Measurements from ENCODE around the gene SLC38A7. TPM values are rescaled to one million over a fixed set of nuclear protein-coding genes. Genes with fewer than 3 reads are reported as not detected.
"Not testable (repeated sequence)": the region's sequence is repeated elsewhere in the genome, so short reads cannot be mapped to it uniquely, and the experiment has no call there.

Gene SLC38A7
- total and polyA plus RNA-seq, 5 donors = 13.3 to 21.3 (median 18.8) TPM

GRCh38 chr16:58717994-58718393, 33.4 kb upstream of the SLC38A7 start:
- H3K4me3 ChIP-seq (ENCODE audit: low read length) = no peak overlapping the region
- H3K9me3 ChIP-seq (ENCODE audit: control insufficient read depth, low read length) = no peaks in the 10 kb centered on the region
- no peaks in the 10 kb centered on the region for H3K4me1 ChIP-seq (ENCODE audit: control insufficient read depth, insufficient read depth, low read length)
- intact Hi-C loops (cut with DNase I) = no loop called here
- WGBS = 81% methylated on average over 13 of the region's 13 CpGs
- no peaks in the 10 kb centered on the region for H3K27me3 ChIP-seq (ENCODE audit: control insufficient read depth, insufficient read depth)
- DNase-seq = no peak
- no peak for ATAC-seq
- no peak overlapping the region for H3K27ac ChIP-seq (ENCODE audit: low read length)

- H3K9me3 ChIP-seq (ENCODE audit: control insufficient read depth, low read length) = no peaks in the 10 kb centered on the region
- H3K4me1 ChIP-seq (ENCODE audit: control insufficient read depth, insufficient read depth, low read length) = no peaks in the 10 kb centered on the region
- no peaks in the 10 kb centered on the region for H3K27me3 ChIP-seq (ENCODE audit: control insufficient read depth, insufficient read depth)
- DNase-seq (no peak), ATAC-seq (peak in 1 of 2 donors; percentile 25)
- H3K27ac ChIP-seq (ENCODE audit: low read length) = no peak overlapping the region
- intact Hi-C loops (cut with DNase I) = no loop called here
- H3K4me3 ChIP-seq (ENCODE audit: low read length) = no peak overlapping the region
- 93% methylated on average over 8 of the region's 8 CpGs for WGBS
These were observed 31.9 kb upstream of the SLC38A7 start for GRCh38 chr16:58716468-58716867.

- Histone ChIP-seq H3K27me3 (ENCODE audit: control insufficient read depth, insufficient read depth) (no peaks in the 10 kb centered on the region), H3K4me3 (ENCODE audit: low read length) (no peak overlapping the region), H3K27ac (ENCODE audit: low read length) (no peak overlapping the region), H3K4me1 (ENCODE audit: control insufficient read depth, insufficient read depth, low read length) (no peaks in the 10 kb centered on the region), H3K9me3 (ENCODE audit: control insufficient read depth, low read length) (no peaks in the 10 kb centered on the region)
- WGBS = 94% methylated on average over 1 of the region's 1 CpG
- intact Hi-C loops (cut with DNase I) = no loop called here
- no peak for DNase-seq
- ATAC-seq = no peak
These were observed 29.2 kb upstream of the SLC38A7 start for GRCh38 chr16:58713742-58714141.

GRCh38 chr16:58709333-58709732, 24.8 kb upstream of the SLC38A7 start:
- Histone ChIP-seq H3K27me3 (ENCODE audit: control insufficient read depth, insufficient read depth) (no peaks in the 10 kb centered on the region), H3K4me1 (ENCODE audit: control insufficient read depth, insufficient read depth, low read length) (peaks cover 6% of the 10 kb centered on the region), H3K27ac (ENCODE audit: low read length) (no peak overlapping the region), H3K9me3 (ENCODE audit: control insufficient read depth, low read length) (no peaks in the 10 kb centered on the region), H3K4me3 (ENCODE audit: low read length) (no peak overlapping the region)
- DNase-seq = no peak
- ATAC-seq = no peak
- WGBS = 95% methylated on average over 7 of the region's 7 CpGs
- intact Hi-C loops (cut with DNase I) = no loop called here

GRCh38 chr16:58699151-58699550, 14.6 kb upstream of the SLC38A7 start:
- intact Hi-C loops (cut with DNase I) = no loop called here
- H3K4me1 ChIP-seq (ENCODE audit: control insufficient read depth, insufficient read depth, low read length) = no peaks in the 10 kb centered on the region
- no peak overlapping the region for H3K4me3 ChIP-seq (ENCODE audit: low read length)
- H3K27ac ChIP-seq (ENCODE audit: low read length) = no peak overlapping the region
- no peaks in the 10 kb centered on the region for H3K27me3 ChIP-seq (ENCODE audit: control insufficient read depth, insufficient read depth)
- 67% methylated on average over 4 of the region's 4 CpGs for WGBS
- no peak for ATAC-seq
- no peaks in the 10 kb centered on the region for H3K9me3 ChIP-seq (ENCODE audit: control insufficient read depth, low read length)
- DNase-seq = no peak

- no peak overlapping the region for H3K27ac ChIP-seq (ENCODE audit: low read length)
- H3K4me1 ChIP-seq (ENCODE audit: control insufficient read depth, insufficient read depth, low read length) = no peaks in the 10 kb centered on the region
- no peaks in the 10 kb centered on the region for H3K27me3 ChIP-seq (ENCODE audit: control insufficient read depth, insufficient read depth)
- DNase-seq (no peak), ATAC-seq (no peak)
- intact Hi-C loops (cut with DNase I) = no loop called here
- no peak overlapping the region for H3K4me3 ChIP-seq (ENCODE audit: low read length)
- no peaks in the 10 kb centered on the region for H3K9me3 ChIP-seq (ENCODE audit: control insufficient read depth, low read length)
- WGBS = 57% methylated on average over 1 of the region's 1 CpG
These were observed 10.8 kb upstream of the SLC38A7 start for GRCh38 chr16:58695368-58695767.

- WGBS = 36% methylated on average over 1 of the region's 1 CpG
- DNase-seq (no peak), ATAC-seq (no peak)
- no peaks in the 10 kb centered on the region for H3K4me1 ChIP-seq (ENCODE audit: control insufficient read depth, insufficient read depth, low read length)
- no peaks in the 10 kb centered on the region for H3K9me3 ChIP-seq (ENCODE audit: control insufficient read depth, low read length)
- H3K27me3 ChIP-seq (ENCODE audit: control insufficient read depth, insufficient read depth) = no peaks in the 10 kb centered on the region
- intact Hi-C loops (cut with DNase I) = no loop called here
- no peak overlapping the region for H3K4me3 ChIP-seq (ENCODE audit: low read length)
- H3K27ac ChIP-seq (ENCODE audit: low read length) = no peak overlapping the region
These were observed 7.9 kb upstream of the SLC38A7 start for GRCh38 chr16:58692450-58692849.

GRCh38 chr16:58686985-58687706, 2.6 kb upstream of the SLC38A7 start:
- WGBS = 77% methylated on average over 8 of the region's 8 CpGs
- ATAC-seq; H3K9me3 ChIP-seq (ENCODE audit: control insufficient read depth, low read length); H3K27ac ChIP-seq (ENCODE audit: low read length); DNase-seq; H3K4me1 ChIP-seq (ENCODE audit: control insufficient read depth, insufficient read depth, low read length); H3K4me3 ChIP-seq (ENCODE audit: low read length); H3K27me3 ChIP-seq (ENCODE audit: control insufficient read depth, insufficient read depth): not testable (repeated sequence)
- intact Hi-C loops (cut with DNase I) = loop anchor here in 1 of 4 donors (10.0 kb wide), 1 partner anchor 48 kb away; the partner anchor contains the start of gene GOT2

- DNase-seq (no peak), ATAC-seq (no peak)
- peaks cover 6% of the 10 kb centered on the region for H3K4me1 ChIP-seq (ENCODE audit: control insufficient read depth, insufficient read depth, low read length)
- intact Hi-C loops (cut with DNase I) = loop anchor here in 1 of 4 donors (10.0 kb wide), 1 partner anchor 50 kb away; the partner anchor contains the start of gene GOT2
- H3K9me3 ChIP-seq (ENCODE audit: control insufficient read depth, low read length) = no peaks in the 10 kb centered on the region
- H3K4me3 ChIP-seq (ENCODE audit: low read length) = peak overlapping the region; percentile 87
- WGBS = 81% methylated on average over 6 of the region's 6 CpGs
- H3K27me3 ChIP-seq (ENCODE audit: control insufficient read depth, insufficient read depth) = no peaks in the 10 kb centered on the region
- peak overlapping the region; percentile 51 for H3K27ac ChIP-seq (ENCODE audit: low read length)
These were observed 497 bp upstream of the SLC38A7 start for GRCh38 chr16:58685084-58685449.

GRCh38 chr16:58684001-58684353, 593 bp downstream of the SLC38A7 start:
- peak overlapping the region; percentile 87 for H3K4me3 ChIP-seq (ENCODE audit: low read length)
- DNase-seq = no peak
- H3K27me3 ChIP-seq (ENCODE audit: control insufficient read depth, insufficient read depth) = no peaks in the 10 kb centered on the region
- intact Hi-C loops (cut with DNase I) = loop anchor here in 2 of 4 donors (5.0 to 10.0 kb wide), 2 partner anchors 51 to 73 kb away; partner anchors contain the start of gene GOT2 (in 1 of the 2)
- ATAC-seq = peak; percentile 35 to 65
- peaks cover 6% of the 10 kb centered on the region for H3K4me1 ChIP-seq (ENCODE audit: control insufficient read depth, insufficient read depth, low read length)
- H3K9me3 ChIP-seq (ENCODE audit: control insufficient read depth, low read length) = no peaks in the 10 kb centered on the region
- H3K27ac ChIP-seq (ENCODE audit: low read length) = peak overlapping the region; percentile 83
- 2% methylated on average over 3 of the region's 3 CpGs for WGBS

- intact Hi-C loops (cut with DNase I) = loop anchor here (5.0 to 10.0 kb wide), 3 partner anchors 55 to 78 kb away; partner anchors contain the start of gene GOT2 (in 2 of the 4)
- peaks cover 6% of the 10 kb centered on the region for H3K4me1 ChIP-seq (ENCODE audit: control insufficient read depth, insufficient read depth, low read length)
- H3K9me3 ChIP-seq (ENCODE audit: control insufficient read depth, low read length) = no peaks in the 10 kb centered on the region
- no peak overlapping the region for H3K4me3 ChIP-seq (ENCODE audit: low read length)
- no peak overlapping the region for H3K27ac ChIP-seq (ENCODE audit: low read length)
- 90% methylated on average over 16 of the region's 16 CpGs for WGBS
- DNase-seq (no peak), ATAC-seq (no peak)
- H3K27me3 ChIP-seq (ENCODE audit: control insufficient read depth, insufficient read depth) = no peaks in the 10 kb centered on the region
These were observed 4.8 kb downstream of the SLC38A7 start for GRCh38 chr16:58679763-58680162.

Measured in right cardiac atrium (tissue), 5 donors.